ENCODE measurements around the gene FBXW10.
"Not testable (repeated sequence)": the region's sequence is repeated elsewhere in the genome, so short reads cannot be mapped to it uniquely, and the experiment has no call there.

FBXW10 gene

GRCh38 chr17:18743699-18744421, at the start of gene FBXW10:
FBXW10 (plus strand) TSS chr17:18744054; CDS start chr17:18744245, 191 bp downstream.
- DNase-seq = not testable (repeated sequence)

GRCh38 chr17:18695143-18695542, 48.7 kb upstream of the FBXW10 start:
- peak; percentile 52 for DNase-seq

- DNase-seq = peak; percentile 52
Measured at GRCh38 chr17:18698473-18699103, 45.3 kb upstream of the FBXW10 start.

GRCh38 chr17:18705955-18706354, 37.9 kb upstream of the FBXW10 start:
- DNase-seq = peak; percentile 88

GRCh38 chr17:18708215-18708614, 35.6 kb upstream of the FBXW10 start:
- not testable (repeated sequence) for DNase-seq

- peak; percentile 78 for DNase-seq
Measured at GRCh38 chr17:18712354-18712999, 31.4 kb upstream of the FBXW10 start.

- peak; percentile 69 for DNase-seq
Measured at GRCh38 chr17:18718643-18719427, 25.0 kb upstream of the FBXW10 start.

- not testable (repeated sequence) for DNase-seq
Measured at GRCh38 chr17:18719428-18720110, 24.3 kb upstream of the FBXW10 start.

- DNase-seq = not testable (repeated sequence)
Measured at GRCh38 chr17:18721775-18722547, 21.9 kb upstream of the FBXW10 start.

GRCh38 chr17:18722612-18723011, 21.2 kb upstream of the FBXW10 start:
- not testable (repeated sequence) for DNase-seq

- DNase-seq = not testable (repeated sequence)
Measured at GRCh38 chr17:18723509-18723908, 20.3 kb upstream of the FBXW10 start.

GRCh38 chr17:18732438-18732837, 11.4 kb upstream of the FBXW10 start:
- DNase-seq = not testable (repeated sequence)

GRCh38 chr17:18733350-18733749, 10.5 kb upstream of the FBXW10 start:
- DNase-seq = peak; percentile 18

GRCh38 chr17:18739616-18740391, 4.0 kb upstream of the FBXW10 start:
- not testable (repeated sequence) for DNase-seq

GRCh38 chr17:18741228-18741627, 2.6 kb upstream of the FBXW10 start:
- not testable (repeated sequence) for DNase-seq

GRCh38 chr17:18744726-18745125, 872 bp downstream of the FBXW10 start:
- DNase-seq = not testable (repeated sequence)

GRCh38 chr17:18746551-18746950, 2.7 kb downstream of the FBXW10 start:
- not testable (repeated sequence) for DNase-seq

GRCh38 chr17:18747501-18747900, 3.6 kb downstream of the FBXW10 start:
- not testable (repeated sequence) for DNase-seq

GRCh38 chr17:18750242-18750641, 6.4 kb downstream of the FBXW10 start:
- not testable (repeated sequence) for DNase-seq

GRCh38 chr17:18753829-18754409, 10.1 kb downstream of the FBXW10 start:
- DNase-seq = not testable (repeated sequence)

Data from islet precursor cell (in vitro differentiated cells).